SK-N-SH treated with all-trans-retinoic acid at 6 μM for 48 hours (cell line): ENCODE measurements around the gene POGK.

Source experiments
- ATAC-seq: fragments of 200-7000 bp; cut with Tn5 transposase; 3 replicates; pipeline ENCODE4 v1.9.1; 2020; ENCODE audit warnings: mild to moderate bottlenecking, moderate library complexity
- ARNTL ChIP-seq: fragments of 450-650 bp; formaldehyde crosslinking; IDR thresholded peaks from 2 replicates; pipeline ENCODE4 v1.5.0; 2020; ENCODE audit warnings: low read depth, mild to moderate bottlenecking, moderate library complexity, borderline replicate concordance
- BACH2 ChIP-seq: fragments of 250-450 bp; sonication (Bioruptor Pico); IDR thresholded peaks from 2 replicates; pipeline ENCODE4 v1.9.0; 2021; ENCODE audit warnings: mild to moderate bottlenecking, borderline replicate concordance
- CSDC2 ChIP-seq: fragments of 250-450 bp; sonication (Bioruptor Pico); IDR thresholded peaks from 2 replicates; pipeline ENCODE4 v1.5.0; 2020; ENCODE audit warnings: mild to moderate bottlenecking, moderate library complexity
- CSRNP3 ChIP-seq: fragments of 250-450 bp; sonication (Bioruptor Pico); IDR thresholded peaks from 2 replicates; pipeline ENCODE4 v1.5.1; 2021; ENCODE audit warnings: mild to moderate bottlenecking, moderate library complexity
- ESRRG ChIP-seq: fragments of 250-450 bp; sonication (Bioruptor Pico); IDR thresholded peaks from 2 replicates; pipeline ENCODE4 v1.6.1; 2021; ENCODE audit warnings: mild to moderate bottlenecking
- GLIS3 ChIP-seq: fragments of 250-450 bp; sonication (Bioruptor Pico); IDR thresholded peaks from 2 replicates; pipeline ENCODE4 v1.5.0; 2020; ENCODE audit warnings: mild to moderate bottlenecking, moderate library complexity
- OSR1 ChIP-seq: fragments of 250-450 bp; sonication (Bioruptor Pico); IDR thresholded peaks from 2 replicates; pipeline ENCODE4 v1.8.0; 2022; ENCODE audit warnings: moderate library complexity, mild to moderate bottlenecking, inconsistent platforms
- PATZ1 ChIP-seq: fragments of 250-450 bp; sonication (Bioruptor Pico); IDR thresholded peaks from 2 replicates; pipeline ENCODE4 v1.8.0; 2020; ENCODE audit warnings: mild to moderate bottlenecking, moderate library complexity, borderline replicate concordance
- POU6F1 ChIP-seq: fragments of 250-450 bp; sonication (Bioruptor Pico); IDR thresholded peaks from 2 replicates; pipeline ENCODE4 v1.8.0; 2021; ENCODE audit warnings: low read depth, mild to moderate bottlenecking, moderate library complexity, borderline replicate concordance
- PPARA ChIP-seq: fragments of 250-450 bp; sonication (Bioruptor Pico); IDR thresholded peaks from 2 replicates; pipeline ENCODE4 v1.5.0; 2020; ENCODE audit warnings: mild to moderate bottlenecking, borderline replicate concordance
- RARB ChIP-seq: fragments of 250-450 bp; sonication (Bioruptor Pico); IDR thresholded peaks from 2 replicates; pipeline ENCODE4 v1.8.0; 2021; ENCODE audit warnings: mild to moderate bottlenecking, moderate library complexity
- SNAI2 ChIP-seq: fragments of 250-450 bp; sonication (Bioruptor Pico); IDR thresholded peaks from 2 replicates; pipeline ENCODE4 v1.5.0; 2020; ENCODE audit warnings: mild to moderate bottlenecking, moderate library complexity
- TCF4 ChIP-seq: fragments of 250-450 bp; sonication (Bioruptor Pico); IDR thresholded peaks from 2 replicates; pipeline ENCODE4 v1.8.0; 2021; ENCODE audit warnings: mild to moderate bottlenecking, moderate library complexity, borderline replicate concordance
- TOX ChIP-seq: fragments of 250-450 bp; sonication (Bioruptor Pico); IDR thresholded peaks from 2 replicates; pipeline ENCODE4 v1.8.0; 2021; ENCODE audit warnings: mild to moderate bottlenecking, moderate library complexity, borderline replicate concordance
- ZC3H10 ChIP-seq: fragments of 250-450 bp; sonication (Bioruptor Pico); IDR thresholded peaks from 2 replicates; pipeline ENCODE4 v1.5.1; 2021; ENCODE audit warnings: mild to moderate bottlenecking, moderate library complexity
- ZFP3 ChIP-seq: fragments of 250-450 bp; sonication (Bioruptor Pico); IDR thresholded peaks from 2 replicates; pipeline ENCODE4 v1.5.0; 2020; ENCODE audit warnings: mild to moderate bottlenecking, moderate library complexity
- ZFP30 ChIP-seq: fragments of 450-650 bp; formaldehyde crosslinking; IDR thresholded peaks from 2 replicates; pipeline ENCODE4 v1.5.0; 2022; ENCODE audit warnings: mild to moderate bottlenecking, moderate library complexity
- ZNF565 ChIP-seq: fragments of 450-650 bp; formaldehyde crosslinking; conservative IDR thresholded peaks from 2 replicates; pipeline ENCODE4 v1.5.0; 2020; ENCODE audit warnings: low read depth, mild to moderate bottlenecking, moderate library complexity
- ZNF70 ChIP-seq: fragments of 450-650 bp; formaldehyde crosslinking; IDR thresholded peaks from 2 replicates; pipeline ENCODE4 v1.5.0; 2020; ENCODE audit warnings: mild to moderate bottlenecking, moderate library complexity
- ZNF8 ChIP-seq: fragments of 450-650 bp; formaldehyde crosslinking; IDR thresholded peaks from 2 replicates; pipeline ENCODE4 v1.5.0; 2020; ENCODE audit warnings: mild to moderate bottlenecking, moderate library complexity

Gene POGK

GRCh38 chr1:166858726-166859419 is 19.6 kb downstream of the POGK start:
- no peak for TF ChIP-seq BACH2 (CRISPR knock-in tag)
- no peak for TF ChIP-seq ZNF8 (CRISPR knock-in tag)
- TF ChIP-seq CSRNP3, result no peak
- TF ChIP-seq RARB (CRISPR knock-in tag), result no peak
- no peak for TF ChIP-seq GLIS3 (CRISPR knock-in tag)
- no peak for TF ChIP-seq ZNF70
- no peak for TF ChIP-seq ZFP3 (CRISPR knock-in tag)
- no peak for TF ChIP-seq ZNF565 (CRISPR knock-in tag)
- TF ChIP-seq ARNTL, result no peak
- no peak for TF ChIP-seq PATZ1 (CRISPR knock-in tag)
- no peak for TF ChIP-seq PPARA
- TF ChIP-seq TCF4 (CRISPR knock-in tag), result no peak
- TF ChIP-seq, all 23 proteins: peak for 0

GRCh38 chr1:166859597-166859996 is 20.3 kb downstream of the POGK start:
- no peak for TF ChIP-seq CSRNP3
- TF ChIP-seq CSDC2 (CRISPR knock-in tag), result no peak
- no peak for TF ChIP-seq OSR1
- no peak for TF ChIP-seq ZNF8 (CRISPR knock-in tag)
- TF ChIP-seq ZFP3 (CRISPR knock-in tag), result no peak
- no peak for TF ChIP-seq ZNF70
- TF ChIP-seq PATZ1 (CRISPR knock-in tag), result no peak
- no peak for TF ChIP-seq ZC3H10 (CRISPR knock-in tag)
- no peak for TF ChIP-seq POU6F1 (CRISPR knock-in tag)
- TF ChIP-seq ZFP30 (CRISPR knock-in tag), result no peak
- no peak for TF ChIP-seq BACH2 (CRISPR knock-in tag)
- no peak for TF ChIP-seq ESRRG (CRISPR knock-in tag)
- TF ChIP-seq ARNTL, result no peak
- TF ChIP-seq SNAI2 (CRISPR knock-in tag), result no peak
- no peak for TF ChIP-seq TOX (CRISPR knock-in tag)
- no peak for ATAC-seq

More at GRCh38 chr1:166858726-166859419, 19.6 kb downstream of the POGK start:
- ATAC-seq, result no peak

- no peak; the same call in 2 of the 3 replicates for ATAC-seq
- no peak for TF ChIP-seq GLIS3 (CRISPR knock-in tag)
These were observed 26.7 kb downstream of the POGK start for GRCh38 chr1:166865926-166866325.

GRCh38 chr1:166868639-166869038 is 29.4 kb downstream of the POGK start:
- ATAC-seq, result no peak
- no peak for TF ChIP-seq PPARA
- no peak for TF ChIP-seq CSRNP3
- no peak for TF ChIP-seq ARNTL
